GM18907 (cell line): ENCODE data around the gene ELOVL4.
A peak's percentile ranks its signal among the peaks of the same experiment; 100 is the strongest.

Source experiments
- ATAC-seq: cut with Tn5 transposase; IDR thresholded peaks from one replicate; pipeline ENCODE4 v1.9.1; 2021; ENCODE audit warnings: mild to moderate bottlenecking, moderate library complexity; ENCODE audit not compliant: unreplicated experiment

The ELOVL4 gene

GRCh38 chr6:79947191-79948186 lies at the start of gene ELOVL4:
TSS of gene ELOVL4 (minus strand) at chr6:79947553. CDS start at chr6:79947279, 274 bp downstream.
- ATAC-seq: peak; percentile 62

DNA sequence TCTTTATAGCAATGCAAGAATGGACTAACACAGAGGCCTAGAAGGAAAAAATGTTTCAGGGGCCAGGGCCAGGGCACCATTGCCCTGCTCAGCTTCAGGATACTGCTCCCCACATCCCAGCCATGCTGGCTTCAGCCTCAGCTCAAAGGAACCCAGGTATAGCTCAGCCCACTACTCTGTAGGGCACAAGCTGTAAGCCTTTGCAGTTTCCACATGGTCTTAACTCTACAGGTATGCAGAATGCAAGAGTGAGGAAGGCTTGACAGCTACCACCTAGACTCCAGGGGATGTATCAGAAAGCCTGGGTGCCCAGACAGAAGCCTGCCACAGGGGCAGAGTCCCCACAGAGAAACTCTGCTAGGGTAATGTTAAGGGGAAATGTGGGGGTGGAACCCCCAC lies 46.6 kb upstream of the ELOVL4 start:
- ATAC-seq: no peak

DNA sequence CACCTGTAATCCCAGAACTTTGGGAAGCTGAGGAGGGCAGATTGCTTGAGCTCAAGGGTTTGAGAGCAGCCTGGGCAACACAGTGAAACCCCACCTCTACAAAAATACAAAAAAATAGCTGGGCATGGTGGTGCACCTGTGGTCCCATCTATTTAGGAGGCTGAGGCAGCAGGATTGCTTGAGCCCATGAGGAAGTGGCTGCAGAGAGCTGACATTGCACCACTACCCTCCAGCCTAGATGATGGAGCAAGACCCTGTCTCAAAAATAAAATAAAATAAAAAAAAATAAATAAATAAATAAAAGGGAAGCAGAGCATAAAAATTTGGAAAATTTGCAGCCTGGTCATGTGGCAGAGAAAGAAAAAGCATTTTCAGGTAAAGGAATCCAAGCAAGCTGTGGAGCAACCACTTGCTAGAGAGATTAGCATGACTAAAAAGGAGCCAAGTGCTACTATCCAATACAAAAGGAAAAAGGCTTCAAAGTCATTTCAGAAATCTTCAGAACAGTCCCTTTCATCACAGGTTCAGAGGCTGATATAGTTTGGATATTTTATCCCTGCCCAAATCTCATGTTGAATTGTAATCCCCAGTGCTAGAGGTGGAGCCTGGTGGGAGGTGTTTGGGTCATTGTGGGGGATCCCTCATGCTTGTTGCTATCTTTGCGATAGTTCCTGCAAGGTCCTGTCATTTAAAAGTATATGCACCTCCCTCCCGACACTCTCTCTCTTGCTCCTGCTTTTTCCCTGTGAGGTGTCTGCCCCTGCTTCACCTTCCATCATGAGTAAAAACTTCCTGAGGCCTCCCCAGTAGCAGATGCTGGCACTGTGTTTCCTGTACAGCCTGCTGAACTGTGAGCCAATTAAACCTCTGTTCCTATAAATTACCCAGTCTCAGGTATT lies 45.9 kb upstream of the ELOVL4 start:
- ATAC-seq: no peak

DNA sequence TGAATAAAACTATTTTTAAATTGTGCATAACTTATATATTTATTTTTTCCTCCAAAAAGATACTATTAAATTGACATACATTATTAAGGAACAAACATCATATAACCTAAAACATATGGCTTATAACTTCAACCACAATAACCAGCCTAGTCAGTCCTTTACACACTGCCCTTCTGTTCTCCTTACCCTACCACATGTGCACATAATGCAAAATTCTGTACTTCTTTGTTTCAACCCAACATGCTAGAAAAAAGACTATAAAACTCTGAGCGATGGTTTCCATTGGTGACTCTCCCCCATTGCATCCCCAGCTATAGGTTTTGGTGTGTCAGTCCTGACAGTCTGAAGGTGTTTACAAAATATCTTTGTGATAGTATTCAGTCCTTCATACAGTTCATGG lies 42.3 kb upstream of the ELOVL4 start:
- no peak for ATAC-seq

DNA sequence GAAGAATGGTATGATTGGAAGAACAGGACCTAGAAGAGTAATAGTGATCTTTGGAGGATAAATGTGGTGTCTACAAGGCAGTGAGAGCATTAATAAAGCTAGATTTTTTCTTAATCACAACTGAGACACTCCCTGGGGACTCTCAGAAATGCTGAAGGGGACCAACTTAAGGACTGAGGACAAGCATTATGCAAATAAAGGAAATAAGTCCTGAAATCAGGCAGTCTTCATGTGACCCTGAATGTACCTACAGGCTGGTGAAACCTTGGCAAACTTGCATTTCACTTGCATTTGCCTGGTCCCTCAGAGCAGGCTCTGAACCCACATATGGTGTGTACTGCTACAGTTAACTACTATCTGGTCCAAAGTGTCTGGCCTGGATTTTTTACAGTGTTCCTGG lies 37.8 kb upstream of the ELOVL4 start:
- peak; percentile 43 for ATAC-seq

DNA sequence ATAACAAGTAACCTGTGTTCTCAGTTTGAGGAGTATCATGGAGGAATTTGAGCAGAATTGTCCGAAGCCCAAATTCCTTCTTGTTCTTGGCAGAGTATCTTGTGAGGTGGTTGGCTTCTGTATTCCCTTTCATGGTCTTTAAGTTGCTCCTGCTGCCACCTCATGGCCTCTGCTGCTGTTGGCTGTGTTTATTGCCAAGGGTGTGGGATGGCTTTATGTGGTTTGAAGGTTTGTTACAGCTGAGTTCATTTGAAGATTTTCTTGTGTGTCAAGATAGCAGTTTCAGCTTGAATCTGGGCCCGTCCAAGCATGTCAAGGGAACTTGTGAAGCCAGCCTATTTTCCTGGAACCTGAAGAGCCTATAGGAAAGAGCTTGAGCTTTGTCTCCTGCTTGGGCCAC lies 36.9 kb upstream of the ELOVL4 start:
- peak; percentile 79 for ATAC-seq

GRCh38 chr6:79981652-79982051 lies 34.3 kb upstream of the ELOVL4 start:
- no peak for ATAC-seq

- ATAC-seq: no peak
These were observed 23.8 kb upstream of the ELOVL4 start for GRCh38 chr6:79971193-79971592.

DNA sequence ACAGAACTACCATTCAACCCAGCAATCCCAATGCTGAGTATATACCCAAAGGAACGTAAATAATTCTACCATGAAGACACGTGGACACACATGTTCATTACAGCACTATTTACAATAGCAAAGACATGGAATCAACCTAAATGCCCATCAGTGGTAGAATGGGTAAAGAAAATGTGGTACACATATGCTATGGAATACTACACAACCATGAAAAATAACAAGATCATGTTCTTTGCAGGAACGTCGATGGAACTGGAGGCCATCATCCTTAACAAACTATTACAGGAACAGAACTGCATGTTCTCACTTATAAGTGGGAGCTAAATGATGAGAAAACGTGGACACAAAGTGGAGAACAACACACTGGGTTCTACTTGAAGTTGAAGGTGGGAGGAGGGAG lies 22.4 kb upstream of the ELOVL4 start:
- ATAC-seq: no peak

DNA sequence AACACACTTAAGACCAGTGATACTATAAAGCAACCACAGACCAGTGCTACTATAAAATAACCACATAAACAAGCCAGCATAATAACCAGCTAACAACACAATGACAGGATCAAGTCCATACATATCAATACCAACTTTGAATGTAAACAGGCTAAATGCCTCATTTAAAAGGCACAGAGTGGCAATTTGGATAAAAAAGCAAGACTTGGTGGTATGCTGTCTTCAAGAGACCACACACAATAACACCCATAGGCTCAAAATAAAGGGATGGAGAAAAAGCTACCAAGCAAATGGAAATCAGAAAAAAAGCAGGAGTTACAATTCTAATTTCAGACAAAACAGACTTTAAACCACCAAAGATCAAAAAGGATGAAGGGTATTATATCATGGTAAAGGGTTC lies 19.8 kb upstream of the ELOVL4 start:
- ATAC-seq: no peak

DNA sequence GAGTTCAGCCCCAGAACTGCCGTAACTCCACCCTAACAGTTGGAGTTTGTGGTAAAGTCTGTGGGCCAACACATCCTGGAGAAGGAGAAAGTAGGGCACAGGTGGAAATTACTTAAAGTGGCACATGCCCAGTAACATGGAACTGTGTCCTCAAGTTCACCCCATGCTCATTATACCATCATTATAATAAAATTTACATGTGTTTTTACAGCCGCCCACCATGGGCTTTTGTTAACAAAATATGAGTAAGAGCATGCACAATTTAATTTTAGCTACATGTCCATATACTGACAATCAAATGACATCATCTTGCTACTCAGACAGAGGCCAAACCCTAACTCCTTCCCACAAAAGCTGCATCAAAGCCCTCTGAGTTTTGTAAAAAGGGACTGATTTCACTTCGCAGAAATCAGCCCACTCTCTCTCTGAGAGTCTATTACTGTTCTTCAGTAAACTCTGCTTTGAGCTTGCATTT lies 17.3 kb upstream of the ELOVL4 start:
- ATAC-seq: no peak

DNA sequence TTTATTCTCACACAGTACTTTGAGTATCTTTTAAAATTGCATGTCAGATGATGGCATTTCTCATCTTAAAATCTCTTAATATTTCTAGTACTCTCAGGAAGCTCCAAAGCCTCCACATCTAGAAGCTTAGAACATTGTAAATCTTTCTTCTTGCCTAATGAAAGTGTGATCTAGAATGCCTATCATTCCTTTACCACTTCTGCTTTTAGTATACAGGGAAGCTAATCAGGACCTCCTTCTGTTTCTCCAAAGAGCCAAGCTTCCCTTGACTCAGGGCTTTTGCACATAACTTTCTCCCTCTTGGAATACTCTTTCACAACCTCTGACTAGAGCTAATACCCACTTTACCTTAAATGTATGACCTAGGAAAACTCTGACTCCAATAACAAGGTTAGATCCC lies 7.5 kb upstream of the ELOVL4 start:
- ATAC-seq: no peak

DNA sequence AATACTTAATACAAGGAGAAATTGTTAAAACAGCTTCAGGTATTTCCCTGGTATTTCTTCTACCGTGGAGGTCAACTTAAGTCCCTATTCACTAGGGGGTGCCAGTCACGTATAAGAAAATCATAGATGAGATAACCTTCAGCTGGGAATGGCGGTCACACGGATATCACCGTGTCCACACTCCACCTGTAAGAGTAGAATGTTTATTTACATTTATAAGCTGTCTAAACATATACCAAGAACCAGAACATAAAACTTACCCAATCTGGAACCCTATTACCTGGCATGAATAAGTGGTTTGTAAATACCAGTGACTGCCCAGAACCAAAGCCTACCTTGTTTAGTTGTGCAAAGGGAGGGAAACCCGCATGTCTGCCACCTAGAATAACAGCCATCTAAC lies 1.9 kb upstream of the ELOVL4 start:
- ATAC-seq: peak; percentile 70

DNA sequence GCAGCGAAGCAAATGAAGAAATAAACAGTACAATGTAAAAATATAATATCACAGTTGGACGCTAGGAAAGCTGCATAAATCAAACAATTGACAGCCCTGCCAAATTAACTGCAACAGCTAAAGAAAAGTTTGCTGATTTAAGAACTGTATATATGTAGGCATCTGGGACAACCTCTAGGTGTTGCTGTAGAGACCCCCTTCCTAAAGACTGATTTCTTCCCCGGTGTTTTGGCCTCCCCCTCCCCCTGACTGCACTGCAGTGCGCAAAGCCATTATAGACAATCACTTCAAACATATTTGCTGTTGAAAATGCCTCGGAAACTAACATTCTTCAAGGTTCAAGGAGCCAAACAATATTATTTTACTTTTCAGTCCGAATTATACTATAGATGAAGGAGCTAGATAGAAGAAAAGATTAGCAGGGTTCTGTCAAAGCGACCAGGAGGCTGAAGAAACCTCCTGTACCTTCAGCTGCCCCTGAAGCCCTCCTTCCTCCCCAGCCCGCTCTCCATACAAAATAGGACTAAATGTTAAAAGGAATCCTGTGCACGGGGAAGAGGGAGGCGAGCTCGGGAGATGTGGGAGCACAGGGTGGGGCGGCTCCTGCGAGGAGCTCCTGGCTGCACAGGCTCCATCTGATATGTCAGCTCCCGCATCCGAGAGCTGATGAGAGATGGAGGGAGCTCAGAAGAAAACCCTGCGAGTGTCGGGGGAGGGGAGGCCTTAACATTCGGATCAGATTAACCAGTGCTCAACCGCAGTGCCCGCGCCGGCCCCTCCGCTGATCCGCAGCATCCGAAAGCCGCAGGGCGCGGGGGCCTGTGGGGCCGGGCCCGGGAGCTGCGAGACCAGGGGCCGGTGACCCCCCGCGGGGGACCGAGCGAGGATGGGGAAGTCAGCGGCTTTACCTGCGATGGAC lies 822 bp downstream of the ELOVL4 start:
- peak; percentile 63 for ATAC-seq

- ATAC-seq: no peak
These were observed 4.2 kb downstream of the ELOVL4 start for GRCh38 chr6:79943133-79943532.

- no peak for ATAC-seq
These were observed 5.7 kb downstream of the ELOVL4 start for GRCh38 chr6:79941489-79942151.

- no peak for ATAC-seq
These were observed 18.8 kb downstream of the ELOVL4 start for GRCh38 chr6:79928478-79928998.

DNA sequence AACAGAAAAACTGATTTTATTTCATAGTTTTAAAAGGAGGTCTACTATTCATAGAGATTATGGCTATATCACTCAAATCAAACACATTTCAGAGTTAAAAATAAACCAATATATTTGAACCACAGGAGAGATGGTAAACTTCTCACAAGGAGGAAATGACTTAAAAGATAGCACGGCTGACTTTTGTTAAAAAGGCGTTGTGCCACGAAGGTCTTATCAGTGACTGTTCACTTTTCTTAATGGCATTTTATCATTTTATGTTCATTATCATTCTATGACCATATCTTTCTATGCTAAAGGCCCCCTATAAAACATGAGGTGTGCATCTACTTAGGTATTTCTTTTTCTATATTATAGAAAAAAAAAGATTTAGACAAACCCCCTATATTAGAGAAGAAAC lies 19.6 kb downstream of the ELOVL4 start:
- ATAC-seq: no peak

GRCh38 chr6:79923270-79923669 lies 24.1 kb downstream of the ELOVL4 start:
- no peak for ATAC-seq

DNA sequence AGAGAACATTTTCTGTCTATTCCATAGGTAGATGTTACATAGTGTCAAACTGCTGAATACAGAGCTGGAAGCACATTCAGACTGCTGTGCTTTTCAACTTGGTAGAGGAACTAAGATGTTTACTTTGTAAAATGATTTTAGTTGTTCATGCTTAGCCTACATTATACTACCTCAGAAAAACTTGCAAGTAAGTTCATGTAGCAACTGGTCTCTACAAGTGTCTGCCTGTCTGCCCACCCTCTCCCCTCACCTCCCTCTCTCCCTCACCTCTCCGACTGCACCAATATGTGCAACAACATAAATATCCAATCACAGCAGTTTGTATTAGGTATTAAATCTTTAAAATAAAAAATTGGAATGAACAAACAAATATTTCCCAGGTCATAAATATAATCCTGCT lies 25.3 kb downstream of the ELOVL4 start:
- ATAC-seq: no peak
